Stimulated activated CD4-positive, alpha-beta T cell treated with anti-CD3 and anti-CD28 coated beads, TNF-alpha, amount 100 ng/mL, for 1 hour (primary cell): ENCODE measurements around the gene TOMM22.
"Not testable (repeated sequence)": the region's sequence is repeated elsewhere in the genome, so short reads cannot be mapped to it uniquely, and the experiment has no call there.

Experiments used
- DNase-seq, 3 donors: peaks; one replicate each; pipeline ENCODE4 v3.0.0-alpha.2; 2020; ENCODE audit warnings: low read depth in 3 of 3, low spot score in 1 of 3

TOMM22 gene

GRCh38 chr22:38681582-38682335 is at the start of gene TOMM22:
Gene TOMM22 (plus strand): TSS chr22:38681957. CDS start chr22:38681979, 22 bp downstream.
- peak; percentile 47 to 72 (median 62) for DNase-seq

- DNase-seq, result no peak
These were observed 49.2 kb upstream of the TOMM22 start for GRCh38 chr22:38632528-38632927.

- DNase-seq, result no peak
These were observed 43.5 kb upstream of the TOMM22 start for GRCh38 chr22:38638216-38638615.

GRCh38 chr22:38638728-38639127 is 43.0 kb upstream of the TOMM22 start:
- no peak for DNase-seq

- no peak for DNase-seq
These were observed 40.2 kb upstream of the TOMM22 start for GRCh38 chr22:38641476-38642040.

- DNase-seq, result not testable (repeated sequence)
These were observed 37.5 kb upstream of the TOMM22 start for GRCh38 chr22:38644245-38644644.

- DNase-seq, result no peak
These were observed 36.3 kb upstream of the TOMM22 start for GRCh38 chr22:38645430-38645829.

GRCh38 chr22:38649841-38650522 is 31.8 kb upstream of the TOMM22 start:
- no peak for DNase-seq

- DNase-seq, result no peak
These were observed 28.9 kb upstream of the TOMM22 start for GRCh38 chr22:38652859-38653258.

GRCh38 chr22:38653741-38654140 is 28.0 kb upstream of the TOMM22 start:
- no peak for DNase-seq

GRCh38 chr22:38655519-38656255 is 26.1 kb upstream of the TOMM22 start:
- no peak for DNase-seq

GRCh38 chr22:38656256-38657044 is 25.3 kb upstream of the TOMM22 start, which contains the start of the genes CBY1 and FAM227A:
Gene CBY1 (plus strand): TSS chr22:38656638. CDS start chr22:38668055, 11,417 bp downstream.
Gene FAM227A (minus strand): TSS chr22:38656392. CDS start chr22:38650168, 6,224 bp downstream.
- DNase-seq, result peak; percentile 52 to 82 (median 76)

GRCh38 chr22:38657045-38657909 is 24.5 kb upstream of the TOMM22 start:
- DNase-seq, result no peak

- DNase-seq, result no peak
These were observed 6.9 kb upstream of the TOMM22 start for GRCh38 chr22:38674888-38675287.

GRCh38 chr22:38675833-38676232 is 5.9 kb upstream of the TOMM22 start:
- no peak for DNase-seq

GRCh38 chr22:38684895-38685294 is 3.1 kb downstream of the TOMM22 start:
- no peak for DNase-seq

GRCh38 chr22:38685761-38686160 is 4.0 kb downstream of the TOMM22 start:
- no peak for DNase-seq

- DNase-seq, result no peak
These were observed 7.9 kb downstream of the TOMM22 start for GRCh38 chr22:38689651-38690050.

GRCh38 chr22:38694049-38694448 is 12.3 kb downstream of the TOMM22 start:
- no peak for DNase-seq

GRCh38 chr22:38694940-38695339 is 13.2 kb downstream of the TOMM22 start:
- DNase-seq, result no peak
